ENCODE results near the gene CDC25A. TPM values are rescaled to one million over a fixed set of nuclear protein-coding genes. Genes with fewer than 3 reads are reported as not detected.

Gene CDC25A
- total RNA-seq, 1 donor from 2014 or later, result 3.5 TPM

DNA sequence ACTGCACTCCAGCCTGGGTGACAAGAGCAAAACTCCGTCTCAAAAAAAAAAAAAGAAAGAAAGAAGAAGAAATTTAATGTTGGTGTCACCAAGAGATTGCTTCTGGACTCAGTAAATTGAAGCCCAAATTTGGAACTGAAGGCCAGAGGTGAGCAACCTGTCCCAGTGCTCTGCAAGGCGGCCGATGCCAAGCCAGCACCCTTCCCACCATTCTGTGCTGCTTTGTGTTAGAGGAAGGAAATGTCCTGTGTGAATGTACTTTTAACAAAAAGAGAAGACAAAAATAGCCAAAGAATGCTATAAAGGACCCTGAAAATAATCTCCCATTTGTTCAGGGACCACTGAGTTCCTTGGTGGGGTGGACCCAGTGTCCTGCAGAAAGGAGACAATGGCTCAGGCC, 44.6 kb downstream of the CDC25A start:
- no peak for TF ChIP-seq CTCF (IDR thresholded peaks at IDR 0.05)
- Mint-ChIP-seq H3K9me3 (ENCODE audit: unreplicated experiment) (no peaks in the 10 kb centered on the region), H3K4me3 (ENCODE audit: unreplicated experiment) (no peak overlapping the region), H3K27ac (ENCODE audit: unreplicated experiment) (no peak overlapping the region), H3K36me3 (ENCODE audit: unreplicated experiment) (no peaks in the 10 kb centered on the region), H3K4me1 (ENCODE audit: unreplicated experiment) (peaks cover 4% of the 10 kb centered on the region), H3K27me3 (ENCODE audit: unreplicated experiment) (no peaks in the 10 kb centered on the region)
- DNase-seq (ENCODE audit: extremely low spot score, unreplicated experiment), result no peak

DNA sequence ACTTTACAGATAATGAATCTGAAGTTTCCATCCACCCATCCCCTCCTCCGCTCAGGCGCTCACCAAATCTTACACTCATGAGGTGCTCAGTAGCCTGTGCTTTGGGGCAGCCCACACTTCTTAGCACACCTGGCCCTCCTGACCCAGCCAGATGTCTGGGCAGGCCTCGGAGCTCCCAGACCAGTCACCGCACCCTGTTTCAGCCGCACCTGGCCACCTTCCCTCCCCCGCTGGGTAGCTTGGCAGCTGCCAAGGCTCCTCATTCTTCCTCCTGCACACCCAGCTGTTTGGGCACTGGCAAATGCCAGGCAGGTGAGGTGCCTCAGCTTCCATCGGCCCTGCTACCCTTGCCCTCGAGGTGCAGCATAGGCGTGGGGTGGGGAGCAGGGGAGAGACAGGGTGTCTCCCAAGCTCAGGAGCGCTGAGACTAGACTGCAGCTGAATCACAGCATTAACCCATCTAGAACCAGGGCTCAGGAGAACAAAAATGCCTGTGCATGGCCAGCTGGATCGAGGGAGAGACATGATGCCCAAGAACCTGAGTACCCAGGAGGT, 45.8 kb downstream of the CDC25A start:
- Mint-ChIP-seq H3K27ac (ENCODE audit: unreplicated experiment) (no peak overlapping the region), H3K27me3 (ENCODE audit: unreplicated experiment) (no peaks in the 10 kb centered on the region), H3K9me3 (ENCODE audit: unreplicated experiment) (no peaks in the 10 kb centered on the region), H3K36me3 (ENCODE audit: unreplicated experiment) (no peaks in the 10 kb centered on the region), H3K4me1 (ENCODE audit: unreplicated experiment) (peaks cover 4% of the 10 kb centered on the region), H3K4me3 (ENCODE audit: unreplicated experiment) (no peak overlapping the region)
- no peak for TF ChIP-seq CTCF (IDR thresholded peaks at IDR 0.05)
- DNase-seq (ENCODE audit: extremely low spot score, unreplicated experiment), result no peak

GRCh38 chr3:48141604-48142137, 46.5 kb downstream of the CDC25A start:
- no peak overlapping the region for H3K4me3 Mint-ChIP-seq (ENCODE audit: unreplicated experiment)
- peaks cover 4% of the 10 kb centered on the region for H3K4me1 Mint-ChIP-seq (ENCODE audit: unreplicated experiment)
- DNase-seq (ENCODE audit: extremely low spot score, unreplicated experiment), result no peak
- no peak for TF ChIP-seq CTCF (IDR thresholded peaks at IDR 0.05)
- no peaks in the 10 kb centered on the region for H3K36me3 Mint-ChIP-seq (ENCODE audit: unreplicated experiment)
- no peaks in the 10 kb centered on the region for H3K9me3 Mint-ChIP-seq (ENCODE audit: unreplicated experiment)
- H3K27ac Mint-ChIP-seq (ENCODE audit: unreplicated experiment), result no peak overlapping the region
- no peaks in the 10 kb centered on the region for H3K27me3 Mint-ChIP-seq (ENCODE audit: unreplicated experiment)

DNA sequence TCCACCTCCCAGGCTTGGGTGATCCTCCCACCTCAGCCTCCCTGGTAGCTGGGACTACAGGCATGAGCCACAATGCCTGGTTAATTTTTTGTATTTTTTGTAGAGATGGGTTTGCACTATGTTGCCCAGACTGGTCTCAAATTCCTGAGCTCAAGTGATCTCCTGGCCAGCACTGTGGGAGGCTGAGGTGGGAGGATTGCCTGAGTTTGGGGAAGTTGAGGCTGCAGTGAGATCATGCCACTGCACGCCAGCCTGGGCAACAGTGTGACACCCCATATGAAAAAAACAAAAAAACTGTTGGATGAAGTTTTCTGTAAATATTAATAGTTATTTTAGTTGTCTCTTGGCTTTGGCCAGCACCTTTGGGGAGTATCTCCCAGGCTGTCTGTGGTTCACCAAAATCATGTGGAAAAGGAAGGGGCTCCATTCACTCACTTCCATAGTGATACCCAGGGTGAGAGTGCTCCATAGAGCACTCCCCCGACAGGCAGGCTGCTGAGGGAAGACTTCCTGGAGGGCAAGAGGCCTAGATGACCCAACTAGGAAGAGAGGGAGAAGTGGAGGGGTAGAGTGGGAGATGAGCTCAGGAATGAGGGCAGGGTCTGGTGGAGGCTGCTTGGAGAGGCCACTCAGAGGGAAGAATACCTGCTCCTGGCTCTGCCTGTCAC, 47.1 kb downstream of the CDC25A start:
- Mint-ChIP-seq H3K36me3 (ENCODE audit: unreplicated experiment) (no peaks in the 10 kb centered on the region), H3K27ac (ENCODE audit: unreplicated experiment) (no peak overlapping the region), H3K27me3 (ENCODE audit: unreplicated experiment) (no peaks in the 10 kb centered on the region), H3K4me1 (ENCODE audit: unreplicated experiment) (peaks cover 5% of the 10 kb centered on the region), H3K4me3 (ENCODE audit: unreplicated experiment) (no peak overlapping the region), H3K9me3 (ENCODE audit: unreplicated experiment) (no peaks in the 10 kb centered on the region)
- no peak for DNase-seq (ENCODE audit: extremely low spot score, unreplicated experiment)
- no peak for TF ChIP-seq CTCF (IDR thresholded peaks at IDR 0.05)

- Mint-ChIP-seq H3K27me3 (ENCODE audit: unreplicated experiment) (no peaks in the 10 kb centered on the region), H3K27ac (ENCODE audit: unreplicated experiment) (peak overlapping the region; percentile 46), H3K36me3 (ENCODE audit: unreplicated experiment) (no peaks in the 10 kb centered on the region), H3K4me1 (ENCODE audit: unreplicated experiment) (peaks cover 6% of the 10 kb centered on the region), H3K9me3 (ENCODE audit: unreplicated experiment) (no peaks in the 10 kb centered on the region), H3K4me3 (ENCODE audit: unreplicated experiment) (no peak overlapping the region)
- TF ChIP-seq CTCF (IDR thresholded peaks at IDR 0.05), result no peak
- DNase-seq (ENCODE audit: extremely low spot score, unreplicated experiment), result no peak
Measured at GRCh38 chr3:48140336-48140757, 47.9 kb downstream of the CDC25A start.

All from osteocyte (in vitro differentiated cells).